A549 treated with AZD9567 at 1 μM for 4 hours (cell line): ENCODE data around the gene KBTBD12. TPM values are rescaled to one million over a fixed set of nuclear protein-coding genes. Genes with fewer than 3 reads are reported as not detected.

Experiments used
- total RNA-seq: library from RNA; stranded (reverse); fragments of 200-300 nt; extraction: Qiagen RNA extraction; gene quantifications from 5 replicates; pipeline ENCODE4 v1.2.3, GENCODE V29; 2022; ENCODE audit not compliant: insufficient read depth

The KBTBD12 gene
- total RNA-seq: not detected in 5 replicates

GRCh38 chr3:127915115-127915936, at the start of gene KBTBD12:
Gene KBTBD12 (plus strand): TSS chr3:127915232. CDS start chr3:127923062, 7,830 bp downstream.

Other genes starting within 250 kb of the KBTBD12 start
- 9.5 to 17.7 TPM (median 17.2 TPM) in 5 replicates for gene ABTB1, start 242.3 kb upstream of the KBTBD12 start, total RNA-seq
- gene MGLL, start 92.7 kb upstream of the KBTBD12 start, total RNA-seq: 56.3 to 72.3 TPM (median 63.5 TPM) in 5 replicates
- 119 to 144 TPM (median 123 TPM) in 5 replicates for gene SEC61A1, start 137.2 kb downstream of the KBTBD12 start, total RNA-seq
- 92.2 to 99.4 TPM (median 97.5 TPM) in 5 replicates for gene RUVBL1, start 208.6 kb downstream of the KBTBD12 start, total RNA-seq
- gene EEFSEC, start 238.2 kb downstream of the KBTBD12 start, total RNA-seq: 11.3 to 13.4 TPM (median 12.1 TPM) in 5 replicates